H54 (cell line): ENCODE results near the gene ARHGEF28.

Experiments
- DNase-seq: peaks from one replicate; pipeline ENCODE4 v3.0.0; 2011; ENCODE audit warnings: low spot score, mixed read lengths; ENCODE audit not compliant: insufficient read length
- FAIRE-seq: peaks from 3 replicates; lab custom pipeline; 2011; peaks lifted over from hg19 to GRCh38; lab: Jason Lieb, UNC
- POLR2A ChIP-seq: IDR thresholded peaks from 2 replicates; pipeline ENCODE4 v1.6.1; 2011; ENCODE audit warnings: low read depth, mild to moderate bottlenecking, low read length

The ARHGEF28 gene

GRCh38 chr5:73940026-73940425, 314.0 kb downstream of the ARHGEF28 start:
- DNase-seq = no peak
- no peak for TF ChIP-seq POLR2A
- no peak for FAIRE-seq

- FAIRE-seq (no peak), DNase-seq (no peak)
- TF ChIP-seq POLR2A = no peak
Observed at GRCh38 chr5:73940801-73941200, 314.8 kb downstream of the ARHGEF28 start.

GRCh38 chr5:73942783-73943182, 316.8 kb downstream of the ARHGEF28 start:
- no peak for TF ChIP-seq POLR2A
- FAIRE-seq (no peak), DNase-seq (no peak)

- FAIRE-seq (no peak), DNase-seq (no peak)
- no peak for TF ChIP-seq POLR2A
Observed at GRCh38 chr5:73943397-73943796, 317.4 kb downstream of the ARHGEF28 start.

- DNase-seq = no peak
- no peak for TF ChIP-seq POLR2A
- FAIRE-seq = no peak
Observed at GRCh38 chr5:73944581-73944980, 318.6 kb downstream of the ARHGEF28 start.

GRCh38 chr5:73945505-73945904, 319.5 kb downstream of the ARHGEF28 start:
- DNase-seq (no peak), FAIRE-seq (no peak)
- no peak for TF ChIP-seq POLR2A

- FAIRE-seq = no peak
- TF ChIP-seq POLR2A = no peak
Observed at GRCh38 chr5:73946278-73946677, 320.3 kb downstream of the ARHGEF28 start.

GRCh38 chr5:73946919-73947602, 321.1 kb downstream of the ARHGEF28 start:
- DNase-seq (no peak), FAIRE-seq (no peak)
- TF ChIP-seq POLR2A = no peak

More at GRCh38 chr5:73946278-73946677, 320.3 kb downstream of the ARHGEF28 start:
- DNase-seq = no peak

- FAIRE-seq (no peak), DNase-seq (no peak)
Observed at GRCh38 chr5:73947906-73948640, 322.1 kb downstream of the ARHGEF28 start.

GRCh38 chr5:73948720-73949119, 322.7 kb downstream of the ARHGEF28 start:
- TF ChIP-seq POLR2A = no peak
- DNase-seq (no peak), FAIRE-seq (no peak)

More at GRCh38 chr5:73947906-73948640, 322.1 kb downstream of the ARHGEF28 start:
- TF ChIP-seq POLR2A = no peak

GRCh38 chr5:73950441-73950873, 324.5 kb downstream of the ARHGEF28 start:
- DNase-seq = no peak
- no peak for TF ChIP-seq POLR2A
- no peak for FAIRE-seq

- no peak for DNase-seq
- TF ChIP-seq POLR2A = no peak
- FAIRE-seq = no peak
Observed at GRCh38 chr5:73950912-73951430, 325.0 kb downstream of the ARHGEF28 start.

GRCh38 chr5:73952872-73953271, 326.9 kb downstream of the ARHGEF28 start:
- DNase-seq = no peak
- no peak for TF ChIP-seq POLR2A
- FAIRE-seq = no peak

GRCh38 chr5:73954381-73954780, 328.4 kb downstream of the ARHGEF28 start:
- TF ChIP-seq POLR2A = no peak

More at GRCh38 chr5:73954381-73954780, 328.4 kb downstream of the ARHGEF28 start:
- FAIRE-seq (no peak), DNase-seq (no peak)
